Measurements from ENCODE around the gene STX12.
A peak's percentile ranks its signal among the peaks of the same experiment; 100 is the strongest.

The STX12 gene

DNA sequence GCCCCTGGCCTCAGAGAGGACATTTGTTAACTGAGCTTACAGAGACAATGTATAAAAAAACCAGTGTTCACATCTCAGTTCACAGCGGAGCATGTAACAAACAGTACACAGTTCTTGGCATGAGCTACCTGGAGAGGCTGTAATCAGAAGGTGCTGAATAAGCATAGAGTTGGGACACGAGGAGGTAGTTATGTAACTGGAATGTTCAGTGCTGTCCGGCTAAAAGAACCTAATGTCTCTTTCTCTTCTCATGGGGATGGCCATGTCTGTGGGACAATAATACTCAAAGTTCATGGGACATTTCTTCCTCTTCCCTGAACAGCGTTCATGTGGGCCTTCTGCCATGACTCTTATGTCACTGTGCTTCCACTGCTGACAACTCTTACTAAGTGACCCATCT lies 17.2 kb upstream of the STX12 start:
- H3K4me1 ChIP-seq = no peaks in the 10 kb centered on the region
- no peaks in the 10 kb centered on the region for H3K36me3 ChIP-seq
- no peak for DNase-seq
- H3K27me3 ChIP-seq = no peaks in the 10 kb centered on the region
- H3K9me3 ChIP-seq = no peaks in the 10 kb centered on the region
- TF ChIP-seq, protein P1, sequence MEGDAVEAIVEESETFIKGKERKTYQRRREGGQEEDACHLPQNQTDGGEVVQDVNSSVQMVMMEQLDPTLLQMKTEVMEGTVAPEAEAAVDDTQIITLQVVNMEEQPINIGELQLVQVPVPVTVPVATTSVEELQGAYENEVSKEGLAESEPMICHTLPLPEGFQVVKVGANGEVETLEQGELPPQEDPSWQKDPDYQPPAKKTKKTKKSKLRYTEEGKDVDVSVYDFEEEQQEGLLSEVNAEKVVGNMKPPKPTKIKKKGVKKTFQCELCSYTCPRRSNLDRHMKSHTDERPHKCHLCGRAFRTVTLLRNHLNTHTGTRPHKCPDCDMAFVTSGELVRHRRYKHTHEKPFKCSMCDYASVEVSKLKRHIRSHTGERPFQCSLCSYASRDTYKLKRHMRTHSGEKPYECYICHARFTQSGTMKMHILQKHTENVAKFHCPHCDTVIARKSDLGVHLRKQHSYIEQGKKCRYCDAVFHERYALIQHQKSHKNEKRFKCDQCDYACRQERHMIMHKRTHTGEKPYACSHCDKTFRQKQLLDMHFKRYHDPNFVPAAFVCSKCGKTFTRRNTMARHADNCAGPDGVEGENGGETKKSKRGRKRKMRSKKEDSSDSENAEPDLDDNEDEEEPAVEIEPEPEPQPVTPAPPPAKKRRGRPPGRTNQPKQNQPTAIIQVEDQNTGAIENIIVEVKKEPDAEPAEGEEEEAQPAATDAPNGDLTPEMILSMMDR (IDR thresholded peaks at IDR 0.05; ENCODE audit: low read depth, low read length) = no peak
- no peak overlapping the region for H3K4me3 ChIP-seq (ENCODE audit: low read depth, low read length)

DNA sequence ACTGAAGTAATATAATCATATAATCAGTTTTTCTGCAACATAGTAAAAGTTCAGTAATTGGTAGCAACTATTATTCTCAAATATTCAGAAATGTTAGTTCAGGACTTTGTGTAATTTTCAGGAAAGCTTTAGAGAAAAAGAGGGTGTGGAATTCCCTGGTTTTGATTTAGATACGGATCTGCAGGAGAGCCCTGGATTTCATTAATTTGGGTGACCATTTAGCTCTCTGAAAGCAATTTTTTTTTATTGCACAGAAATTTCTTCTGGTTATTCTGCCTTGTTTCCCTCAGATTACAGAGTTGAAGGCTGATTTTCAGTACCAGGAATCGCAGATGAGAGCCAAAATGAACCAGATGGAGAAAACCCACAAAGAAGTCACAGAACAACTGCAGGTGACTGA lies 13.8 kb upstream of the STX12 start:
- no peaks in the 10 kb centered on the region for H3K9me3 ChIP-seq
- H3K4me3 ChIP-seq (ENCODE audit: low read depth, low read length) = no peak overlapping the region
- no peak for DNase-seq
- TF ChIP-seq, protein P1 (IDR thresholded peaks at IDR 0.05; ENCODE audit: low read depth, low read length) = no peak
- H3K36me3 ChIP-seq = no peaks in the 10 kb centered on the region
- H3K27me3 ChIP-seq = no peaks in the 10 kb centered on the region
- H3K4me1 ChIP-seq = no peaks in the 10 kb centered on the region

DNA sequence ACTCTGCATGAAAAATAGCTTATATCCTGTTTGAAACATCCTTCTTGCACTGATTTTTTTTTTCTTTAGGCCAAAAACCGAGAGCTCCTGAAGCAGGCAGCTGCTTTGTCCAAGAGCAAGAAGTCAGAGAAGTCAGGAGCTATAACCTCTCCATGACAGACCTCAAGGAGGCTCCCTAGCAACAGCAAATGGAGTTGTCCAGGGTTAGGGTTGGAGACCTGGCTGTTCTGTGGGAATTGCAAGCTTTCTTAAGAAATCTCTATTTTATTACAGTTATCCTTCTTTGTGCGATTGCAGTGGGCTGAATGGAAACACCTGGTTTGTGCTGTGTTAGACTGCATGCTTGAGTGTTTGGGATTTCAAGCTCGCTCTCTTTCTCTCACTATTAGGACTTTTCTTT lies 12.6 kb upstream of the STX12 start:
- Histone ChIP-seq H3K27me3 (no peaks in the 10 kb centered on the region), H3K4me3 (ENCODE audit: low read depth, low read length) (no peak overlapping the region), H3K36me3 (no peaks in the 10 kb centered on the region), H3K4me1 (no peaks in the 10 kb centered on the region), H3K9me3 (no peaks in the 10 kb centered on the region)
- TF ChIP-seq, protein P1 (IDR thresholded peaks at IDR 0.05; ENCODE audit: low read depth, low read length) = peak; percentile 19; the same call in 1 of the 2 replicates
- no peak for DNase-seq

DNA sequence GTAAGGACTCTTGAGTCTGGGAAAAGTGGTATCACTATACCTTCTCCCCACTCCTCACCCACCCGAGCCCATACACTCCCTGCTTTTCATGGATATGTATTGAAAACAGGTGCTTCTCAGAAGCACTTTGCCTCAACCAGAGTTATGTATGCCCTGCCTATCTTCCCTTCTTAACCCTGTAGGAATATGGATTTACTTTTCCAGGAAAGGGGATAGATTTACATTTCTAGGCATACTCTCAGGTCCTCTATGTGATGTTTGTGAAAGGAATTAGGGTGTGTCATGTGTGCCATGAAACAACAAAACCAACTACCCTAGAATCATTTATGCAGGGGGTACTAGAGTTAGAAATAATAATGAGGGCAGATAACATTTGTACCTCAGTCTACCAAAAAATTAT lies 11.0 kb upstream of the STX12 start:
- Histone ChIP-seq H3K27me3 (no peaks in the 10 kb centered on the region), H3K4me1 (no peaks in the 10 kb centered on the region), H3K4me3 (ENCODE audit: low read depth, low read length) (no peak overlapping the region), H3K9me3 (no peaks in the 10 kb centered on the region), H3K36me3 (no peaks in the 10 kb centered on the region)
- TF ChIP-seq, protein P1 (IDR thresholded peaks at IDR 0.05; ENCODE audit: low read depth, low read length) = no peak
- no peak for DNase-seq

DNA sequence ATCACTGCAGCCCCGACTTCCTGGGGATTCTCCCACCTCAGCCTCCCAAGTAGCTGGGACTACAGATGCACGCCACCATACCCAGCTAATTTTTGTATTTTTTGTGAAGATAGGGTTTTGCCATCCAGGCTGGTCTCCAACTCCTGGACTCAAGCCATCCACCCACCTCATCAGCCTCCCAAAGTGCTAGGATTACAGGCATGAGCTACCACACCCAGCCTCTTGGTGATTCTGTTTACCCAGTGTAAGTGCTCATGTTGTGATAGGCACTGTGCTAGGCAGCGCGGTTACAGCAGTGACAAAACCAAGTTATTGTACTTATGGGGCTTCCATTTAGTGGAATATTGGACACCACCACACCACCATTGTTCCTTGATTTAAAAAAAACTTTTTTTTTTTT lies 9.7 kb upstream of the STX12 start:
- DNase-seq = no peak
- H3K4me3 ChIP-seq (ENCODE audit: low read depth, low read length) = no peak overlapping the region
- TF ChIP-seq, protein P1 (IDR thresholded peaks at IDR 0.05; ENCODE audit: low read depth, low read length) = no peak

DNA sequence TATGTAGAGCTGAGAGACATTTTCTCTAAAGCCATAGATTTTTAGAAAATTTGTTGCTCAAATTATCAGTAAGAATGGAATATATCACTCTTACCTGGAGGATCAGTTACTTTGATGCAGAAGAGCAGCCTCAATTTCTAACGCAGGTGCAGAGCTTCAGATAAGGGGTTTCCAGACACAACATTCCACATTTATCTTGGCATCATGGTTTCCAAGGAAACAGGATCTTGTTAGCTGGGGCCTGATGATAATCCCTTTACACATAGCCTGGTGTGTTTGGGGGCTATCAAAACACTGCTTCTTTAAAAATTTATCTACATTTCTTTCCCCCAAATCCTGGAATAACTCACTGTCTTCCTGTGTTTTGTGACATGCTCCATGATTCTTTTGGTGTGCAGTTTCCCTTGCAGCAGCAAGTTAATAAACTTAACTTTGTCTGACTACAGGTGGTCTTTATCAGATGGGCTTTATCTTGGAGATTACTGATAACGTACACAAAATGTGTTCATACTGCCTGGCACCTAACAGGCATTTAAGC lies 2.7 kb upstream of the STX12 start:
- TF ChIP-seq, protein P1 (IDR thresholded peaks at IDR 0.05; ENCODE audit: low read depth, low read length) = no peak
- DNase-seq = no peak
- Histone ChIP-seq H3K9me3 (no peaks in the 10 kb centered on the region), H3K27me3 (no peaks in the 10 kb centered on the region), H3K4me3 (ENCODE audit: low read depth, low read length) (no peak overlapping the region), H3K4me1 (peaks cover 4% of the 10 kb centered on the region; the same call in 1 of the 2 replicates), H3K36me3 (no peaks in the 10 kb centered on the region)

More for the DNA sequence above, 9.7 kb upstream of the STX12 start:
- no peaks in the 10 kb centered on the region for H3K36me3 ChIP-seq
- H3K27me3 ChIP-seq = no peaks in the 10 kb centered on the region
- no peaks in the 10 kb centered on the region for H3K4me1 ChIP-seq
- H3K9me3 ChIP-seq = no peaks in the 10 kb centered on the region
